ENCODE data around the gene SLC35G6.

Gene SLC35G6

DNA sequence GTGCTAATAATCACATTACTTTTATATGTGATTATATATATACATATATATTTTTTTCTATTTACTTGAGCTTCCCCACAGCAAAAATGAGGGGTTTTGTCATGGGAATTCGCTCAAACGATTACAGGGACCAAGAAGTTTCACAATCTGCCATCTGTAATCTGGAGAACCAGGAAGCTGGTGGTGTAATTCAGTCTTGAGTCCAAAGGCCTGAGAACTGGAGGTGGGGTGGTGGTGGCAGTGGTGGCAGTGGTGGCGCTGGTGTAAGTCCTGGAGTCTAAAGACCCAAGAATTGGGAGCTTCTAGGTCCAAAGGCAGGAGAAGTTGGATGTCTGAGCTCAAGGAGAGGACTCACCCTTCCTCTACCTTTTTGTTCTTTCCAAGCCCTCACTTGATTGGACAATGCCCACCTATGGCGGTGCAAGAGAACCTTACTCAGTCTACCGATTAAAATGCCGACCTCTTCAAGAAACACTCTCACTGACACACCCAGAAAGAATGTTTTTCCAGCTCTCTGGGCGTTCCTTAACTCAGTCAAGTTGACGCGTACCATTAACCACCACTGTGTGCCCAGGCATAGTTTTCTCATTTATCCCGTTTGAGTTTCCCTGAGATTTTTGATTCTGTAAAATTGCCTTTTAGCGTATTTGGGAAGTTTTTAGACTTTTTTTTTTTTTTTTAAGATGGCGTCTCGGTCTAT is 34.8 kb downstream of the SLC35G6 start:
- TF ChIP-seq TAF1 (IDR thresholded peaks at IDR 0.05; ENCODE audit: borderline replicate concordance, insufficient read depth, low read length) (no peak), REST (IDR thresholded peaks at IDR 0.05; ENCODE audit: insufficient read depth in 1 of 2, low read depth in 2 of 2, low read length in 2 of 2) (no peak), SIN3A (IDR thresholded peaks at IDR 0.05; ENCODE audit: borderline replicate concordance, insufficient read depth, low read length) (no peak), FOXP2 (optimal IDR thresholded peaks at IDR 0.05; ENCODE audit: borderline replicate concordance, extremely low read depth, extremely low read length, insufficient read depth) (no peak), POLR2AphosphoS5 (IDR thresholded peaks at IDR 0.05; ENCODE audit: low read depth, low read length) (no peak)

DNA sequence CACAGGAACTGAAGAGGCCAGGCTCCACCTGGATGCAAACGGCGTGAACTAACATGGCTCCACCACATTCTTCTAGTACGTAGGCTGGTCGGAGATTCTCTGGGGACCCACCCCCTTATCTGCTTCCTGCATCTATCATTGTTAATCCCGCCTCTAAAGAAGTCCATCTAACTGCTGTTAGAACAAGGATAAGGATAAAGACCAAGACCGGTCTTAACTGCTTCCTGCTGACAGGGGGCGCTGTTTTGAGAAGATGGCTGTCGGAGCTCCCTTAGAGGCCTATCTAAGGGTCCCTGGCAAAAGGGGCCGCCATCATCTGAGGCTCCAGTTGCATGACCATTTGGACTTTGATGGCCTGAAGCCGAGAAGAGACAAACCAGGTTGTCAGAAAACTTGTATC is 41.8 kb downstream of the SLC35G6 start:
- TF ChIP-seq POLR2AphosphoS5 (IDR thresholded peaks at IDR 0.05; ENCODE audit: low read depth, low read length) (no peak), FOXP2 (optimal IDR thresholded peaks at IDR 0.05; ENCODE audit: borderline replicate concordance, extremely low read depth, extremely low read length, insufficient read depth) (no peak), TAF1 (IDR thresholded peaks at IDR 0.05; ENCODE audit: borderline replicate concordance, insufficient read depth, low read length) (no peak), SIN3A (IDR thresholded peaks at IDR 0.05; ENCODE audit: borderline replicate concordance, insufficient read depth, low read length) (no peak), REST (IDR thresholded peaks at IDR 0.05; ENCODE audit: insufficient read depth in 1 of 2, low read depth in 2 of 2, low read length in 2 of 2) (no peak)

GRCh38 chr17:7528842-7529241 is 47.6 kb downstream of the SLC35G6 start:
- TF ChIP-seq SIN3A (IDR thresholded peaks at IDR 0.05; ENCODE audit: borderline replicate concordance, insufficient read depth, low read length), result no peak

GRCh38 chr17:7530023-7530900 is 49.0 kb downstream of the SLC35G6 start:
- TF ChIP-seq FOXP2 (optimal IDR thresholded peaks at IDR 0.05; ENCODE audit: borderline replicate concordance, extremely low read depth, extremely low read length, insufficient read depth) (no peak), TAF1 (IDR thresholded peaks at IDR 0.05; ENCODE audit: borderline replicate concordance, insufficient read depth, low read length) (no peak), POLR2AphosphoS5 (IDR thresholded peaks at IDR 0.05; ENCODE audit: low read depth, low read length) (no peak), REST (IDR thresholded peaks at IDR 0.05; ENCODE audit: insufficient read depth in 1 of 2, low read depth in 2 of 2, low read length in 2 of 2) (no peak), SIN3A (IDR thresholded peaks at IDR 0.05; ENCODE audit: borderline replicate concordance, insufficient read depth, low read length) (no peak)

Measured in PFSK-1 (cell line).